GM21526 (cell line): ENCODE results near the gene CCDC3.
"Not testable (repeated sequence)": the region's sequence is repeated elsewhere in the genome, so short reads cannot be mapped to it uniquely, and the experiment has no call there.

Experiments used
- ATAC-seq: cut with Tn5 transposase; IDR thresholded peaks from one replicate; pipeline ENCODE4 v1.9.1; 2021; ENCODE audit warnings: moderate library complexity; ENCODE audit not compliant: unreplicated experiment, low FRiP score

CCDC3 gene

GRCh38 chr10:13001887-13002212 lies 337 bp upstream of the CCDC3 start:
- no peak for ATAC-seq

GRCh38 chr10:13000431-13000830 lies 1.1 kb downstream of the CCDC3 start:
- ATAC-seq, result no peak

- no peak for ATAC-seq
Observed at GRCh38 chr10:12999849-13000248, 1.7 kb downstream of the CCDC3 start.

- ATAC-seq, result no peak
Observed at GRCh38 chr10:12995425-12995861, 6.1 kb downstream of the CCDC3 start.

GRCh38 chr10:12993595-12993994 lies 7.9 kb downstream of the CCDC3 start:
- no peak for ATAC-seq

- no peak for ATAC-seq
Observed at GRCh38 chr10:12985347-12985746, 16.2 kb downstream of the CCDC3 start.

GRCh38 chr10:12984165-12984747 lies 17.3 kb downstream of the CCDC3 start:
- ATAC-seq, result no peak

- not testable (repeated sequence) for ATAC-seq
Observed at GRCh38 chr10:12983568-12983967, 17.9 kb downstream of the CCDC3 start.

GRCh38 chr10:12981570-12981969 lies 19.9 kb downstream of the CCDC3 start:
- ATAC-seq, result no peak

GRCh38 chr10:12980713-12981306 lies 20.7 kb downstream of the CCDC3 start:
- no peak for ATAC-seq

- ATAC-seq, result no peak
Observed at GRCh38 chr10:12980102-12980661, 21.3 kb downstream of the CCDC3 start.

GRCh38 chr10:12978891-12979290 lies 22.6 kb downstream of the CCDC3 start:
- no peak for ATAC-seq

GRCh38 chr10:12975906-12976305 lies 25.6 kb downstream of the CCDC3 start:
- ATAC-seq, result no peak

- ATAC-seq, result no peak
Observed at GRCh38 chr10:12975266-12975665, 26.2 kb downstream of the CCDC3 start.

- no peak for ATAC-seq
Observed at GRCh38 chr10:12974491-12975199, 26.9 kb downstream of the CCDC3 start.

GRCh38 chr10:12974078-12974477 lies 27.4 kb downstream of the CCDC3 start:
- no peak for ATAC-seq

GRCh38 chr10:12973149-12973718 lies 28.3 kb downstream of the CCDC3 start:
- no peak for ATAC-seq

- ATAC-seq, result no peak
Observed at GRCh38 chr10:12972146-12972545, 29.4 kb downstream of the CCDC3 start.

- ATAC-seq, result no peak
Observed at GRCh38 chr10:12971001-12971788, 30.3 kb downstream of the CCDC3 start.

- ATAC-seq, result no peak
Observed at GRCh38 chr10:12969951-12970350, 31.6 kb downstream of the CCDC3 start.

- ATAC-seq, result no peak
Observed at GRCh38 chr10:12966067-12966466, 35.4 kb downstream of the CCDC3 start.
